ENCODE results near the gene IRF2BPL.

- no peak for TF ChIP-seq POLR2A (IDR thresholded peaks at IDR 0.05; ENCODE audit: low read length)
- no peak for TF ChIP-seq GATA1 (IDR thresholded peaks at IDR 0.05; ENCODE audit: low read depth, low read length)
Measured at GRCh38 chr14:77007183-77007974, 21.1 kb downstream of the IRF2BPL start.

All from erythroblast (primary cell).